K562 (cell line): ENCODE results near the gene TAF4.
A peak's percentile ranks its signal among the peaks of the same experiment; 100 is the strongest.

Source experiments
- CREB1 ChIP-seq, 2 experiments: sonication (generic) in 1 of 2; formaldehyde crosslinking in 1 of 2; IDR thresholded peaks; 2 replicates each; pipeline versions ENCODE4 v1.6.1 to v1.8.0; 2012 to 2022; ENCODE audit warnings: inconsistent platforms in 1 of 2, mild to moderate bottlenecking in 1 of 2, missing genetic modification reagents in 1 of 2, moderate library complexity in 1 of 2
- JUN ChIP-seq, 2 experiments: sonication (generic) in 1 of 2; formaldehyde crosslinking in 1 of 2; IDR thresholded peaks; 2 replicates each; pipeline versions ENCODE4 v1.6.1 to v1.8.0; 2012 to 2022; ENCODE audit warnings: borderline replicate concordance in 2 of 2, mild to moderate bottlenecking in 2 of 2, improper control_type of control experiment in 1 of 2, low read depth in 1 of 2, low read length in 1 of 2, missing genetic modification reagents in 1 of 2
- SNRNP70 ChIP-seq: fragments of 200-400 bp; formaldehyde crosslinking; optimal IDR thresholded peaks from 2 replicates; pipeline ENCODE3; 2017; ENCODE audit warnings: low read depth, low read length

DNA sequence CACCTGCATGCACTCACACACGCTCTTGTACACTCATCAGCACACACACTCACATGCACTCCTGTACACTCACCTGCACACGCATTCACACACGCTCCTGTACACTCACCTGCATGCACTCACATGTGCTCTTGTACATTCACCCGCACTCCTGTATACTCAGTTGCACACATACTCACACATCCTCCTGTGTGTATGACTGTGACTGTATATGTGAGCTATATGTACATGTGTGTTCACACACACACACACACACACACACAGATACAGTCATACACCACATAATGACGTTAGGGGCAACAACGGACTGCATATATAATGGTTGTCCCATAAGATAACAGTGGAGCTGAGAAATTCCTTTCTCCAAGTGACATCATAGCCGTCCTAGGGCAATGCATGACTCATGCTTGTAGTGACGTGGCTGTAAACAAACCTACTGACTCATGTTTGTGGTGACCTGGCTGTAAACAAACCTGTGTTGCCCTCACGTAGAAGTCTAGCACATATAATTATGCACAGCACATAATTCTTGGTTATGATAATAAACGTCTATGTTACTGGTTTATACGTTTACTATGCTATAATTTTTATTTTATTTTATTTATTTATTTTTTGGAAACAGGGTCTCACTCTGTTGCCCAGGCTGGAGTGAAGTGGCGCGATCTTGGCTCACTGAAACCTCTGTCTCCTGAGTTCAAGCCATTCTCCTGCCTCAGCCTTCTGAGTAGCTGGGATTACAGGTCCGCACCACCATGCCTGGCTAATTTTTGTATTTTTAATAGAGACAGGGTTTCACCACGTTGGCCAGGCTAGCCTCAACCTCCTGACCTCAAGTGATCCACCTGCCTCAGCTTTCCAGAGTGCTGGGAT, 22.8 kb upstream of the TAF4 start:
- TF ChIP-seq SNRNP70 (no peak), CREB1 (IDR thresholded peaks at IDR 0.05) (peak; percentile 94), CREB1 (CRISPR knock-in tag; IDR thresholded peaks at IDR 0.05) (peak; percentile 97), JUN (IDR thresholded peaks at IDR 0.05; ENCODE audit: borderline replicate concordance, low read depth, low read length) (peak; percentile 100), JUN (CRISPR knock-in tag; IDR thresholded peaks at IDR 0.05; ENCODE audit: borderline replicate concordance) (peak; percentile 83; the same call in 1 of the 2 replicates)
